Endothelial cell of umbilical vein (primary cell): ENCODE measurements around the gene RWDD2A. TPM values are rescaled to one million over a fixed set of nuclear protein-coding genes. Genes with fewer than 3 reads are reported as not detected.

Experiments
- BruUV-seq: library from RNA; stranded (reverse); fragments of 400-500 nt; replicated peaks from 2 replicates; lab custom pipeline; 2021; lab: Mats Ljungman, UMichigan
- CTCF ChIA-PET: fragments of 300-600, 350-600 bp; sonication (Branson Sonifier 250); formaldehyde crosslinking; loops from one replicate; lab custom pipeline; 2021; ENCODE audit warnings: antibody characterized with exemption, inconsistent platforms; lab: Charles Lee
- POLR2A ChIA-PET: fragments of 300-600, 350-600 bp; sonication (Branson Sonifier 250); formaldehyde crosslinking; loops from one replicate; lab custom pipeline; 2021; ENCODE audit warnings: antibody characterized with exemption, inconsistent platforms; lab: Charles Lee
- DNase-seq: peaks from one replicate; pipeline ENCODE4 v3.0.0-alpha.2; 2011; ENCODE audit warnings: low read depth, low spot score
- FAIRE-seq: peaks from 2 replicates; lab custom pipeline; 2011; peaks lifted over from hg19 to GRCh38; lab: Jason Lieb, UNC
- H2AFZ ChIP-seq: 2 replicates; pipeline ENCODE4 v1.6.0; 2012; ENCODE audit warnings: low read depth, low read length, control low read depth, inconsistent platforms
- H3K27ac ChIP-seq: 2 replicates; pipeline ENCODE4 v1.5.1; 2011; ENCODE audit warnings: low read depth, mild to moderate bottlenecking, control low read depth, low read length, moderate library complexity; ENCODE audit not compliant: insufficient read depth
- H3K27me3 ChIP-seq, 2 experiments: 2 replicates each; pipeline versions ENCODE4 v1.6.0 to v1.6.1; 2011; ENCODE audit warnings: low read length in 2 of 2, mixed read lengths in 1 of 2; ENCODE audit not compliant: control insufficient read depth in 2 of 2, insufficient read depth in 2 of 2
- H3K36me3 ChIP-seq, 2 experiments: 2 replicates in 1 of 2; 3 replicates in 1 of 2; pipeline ENCODE4 v1.5.1; 2011; ENCODE audit warnings: low read length in 2 of 2, mild to moderate bottlenecking in 1 of 2, moderate library complexity in 1 of 2; ENCODE audit not compliant: control insufficient read depth in 2 of 2, insufficient read depth in 2 of 2; ENCODE audit errors: extremely low read depth in 1 of 2
- H3K4me1 ChIP-seq: 3 replicates; pipeline ENCODE4 v1.5.1; 2011; ENCODE audit warnings: mild to moderate bottlenecking, low read length; ENCODE audit not compliant: control insufficient read depth, insufficient read depth; ENCODE audit errors: extremely low read depth
- H3K4me2 ChIP-seq: 2 replicates; pipeline ENCODE4 v1.6.1; 2011; ENCODE audit warnings: low read length, control low read depth, mixed read lengths; ENCODE audit not compliant: insufficient read depth
- H3K4me3 ChIP-seq, 3 experiments: fragments of 200-600 bp in 1 of 3; sonication (generic), shearing (Covaris generic) in 1 of 3; replicated peaks in 1 of 3; 2 replicates each; pipeline ENCODE4 v1.5.1; 2011 to 2016; ENCODE audit warnings: control low read depth in 3 of 3, low read length in 3 of 3, mild to moderate bottlenecking in 2 of 3, inconsistent platforms in 1 of 3, low read depth in 1 of 3, moderate library complexity in 1 of 3; ENCODE audit not compliant: insufficient read depth in 1 of 3
- H3K79me2 ChIP-seq: 2 replicates; pipeline ENCODE4 v1.6.0; 2012; ENCODE audit warnings: low read length, inconsistent platforms; ENCODE audit not compliant: control insufficient read depth, insufficient read depth
- H3K9ac ChIP-seq: replicated peaks from 2 replicates; pipeline ENCODE3; 2011; ENCODE audit warnings: low read length, control low read depth; ENCODE audit not compliant: insufficient read depth; ENCODE audit errors: extremely low read depth
- H3K9me1 ChIP-seq: replicated peaks from 3 replicates; pipeline ENCODE4 v1.6.0; 2011; ENCODE audit warnings: mild to moderate bottlenecking, low read length; ENCODE audit not compliant: control insufficient read depth, insufficient read depth; ENCODE audit errors: extremely low read depth
- H3K9me3 ChIP-seq: replicated peaks from 2 replicates; pipeline ENCODE4 v1.5.1; 2012; ENCODE audit warnings: low read length, inconsistent platforms; ENCODE audit not compliant: control insufficient read depth, insufficient read depth
- H4K20me1 ChIP-seq: replicated peaks from 2 replicates; pipeline ENCODE3; 2011; ENCODE audit warnings: mild to moderate bottlenecking, low read length; ENCODE audit not compliant: control insufficient read depth, insufficient read depth; ENCODE audit errors: extremely low read depth
- EZH2 ChIP-seq: IDR thresholded peaks from 2 replicates; pipeline ENCODE4 v1.6.1; 2012; ENCODE audit warnings: borderline replicate concordance, low read depth, mild to moderate bottlenecking, moderate library complexity, low read length, inconsistent platforms; ENCODE audit not compliant: severe bottlenecking
- FOS ChIP-seq: IDR thresholded peaks from 2 replicates; pipeline ENCODE4 v1.6.1; 2011; ENCODE audit warnings: mild to moderate bottlenecking, low read length, moderate library complexity, borderline replicate concordance; ENCODE audit not compliant: insufficient read depth
- GATA2 ChIP-seq: IDR thresholded peaks from 2 replicates; pipeline ENCODE4 v1.7.0; 2011; ENCODE audit warnings: low read depth, mild to moderate bottlenecking, moderate library complexity, mixed read lengths, low read length; ENCODE audit not compliant: insufficient read length, insufficient read depth
- JUN ChIP-seq: IDR thresholded peaks from 2 replicates; pipeline ENCODE4 v1.6.1; 2011; ENCODE audit warnings: borderline replicate concordance, low read depth; ENCODE audit not compliant: insufficient read length, insufficient read depth
- MYC ChIP-seq: IDR thresholded peaks from one replicate; pipeline ENCODE4 v1.6.1; 2011; ENCODE audit warnings: mild to moderate bottlenecking, low read depth, low read length
- POLR2A ChIP-seq: IDR thresholded peaks from 2 replicates; pipeline ENCODE4 v1.6.1; 2012; ENCODE audit warnings: low read depth, mild to moderate bottlenecking, control low read depth, low read length
- POLR2AphosphoS5 ChIP-seq: IDR thresholded peaks from 2 replicates; pipeline ENCODE4 v1.6.1; 2012; ENCODE audit warnings: low read depth, mild to moderate bottlenecking, control low read depth, low read length, moderate library complexity; ENCODE audit not compliant: insufficient read depth
- dilution Hi-C: fragments of 300-500 bp; cut with MboI; formaldehyde crosslinking; loops from one replicate; pipeline ENCODE4 v1.15.0; 2019; ENCODE audit warnings: low sequenced_read_pairs; ENCODE audit not compliant: extremely low pct_ligation_motif_present
- intact Hi-C: fragments of 100-400 bp; cut with micrococcal nuclease; formaldehyde crosslinking; loops from one replicate; pipeline ENCODE4 v1.10.0; 2022
- polyA plus RNA-seq, 4 experiments: library from polyadenylated mRNA; depleted of rRNA in 3 of 4; stranded (reverse) in 3 of 4; unstranded in 1 of 4; fragments of >200 nt; gene quantifications; 2 replicates each; pipeline versions ENCODE4 v1.2.1 to v1.2.3, GENCODE V29; 2011 to 2012; ENCODE audit warnings: missing spikeins in 1 of 4
- total RNA-seq: library from RNA; stranded (reverse); gene quantifications from 2 replicates; pipeline ENCODE4 v1.2.3, GENCODE V29; 2021
- TF ChIP-seq, protein P1 (sequence below): IDR thresholded peaks from 2 replicates; pipeline ENCODE4 v1.6.1; 2011; ENCODE audit not compliant: insufficient read depth, insufficient read length
- TF ChIP-seq, protein P2 (sequence below), 2 donors: IDR thresholded peaks; 1 replicate in 1 of 2; 2 replicates in 1 of 2; pipeline ENCODE4 v1.5.1; 2011; ENCODE audit warnings: low read length in 2 of 2, mild to moderate bottlenecking in 2 of 2, moderate library complexity in 2 of 2, control low read depth in 1 of 2, inconsistent platforms in 1 of 2, low read depth in 1 of 2; ENCODE audit not compliant: insufficient read depth in 1 of 2; ENCODE audit errors: extremely low read depth in 1 of 2

RWDD2A gene
- total and polyA plus RNA-seq, 2 donors (not counting 3 experiments of a cell fraction or from before 2014, with no cell fraction given) = 3.2 to 4.5 TPM

DNA sequence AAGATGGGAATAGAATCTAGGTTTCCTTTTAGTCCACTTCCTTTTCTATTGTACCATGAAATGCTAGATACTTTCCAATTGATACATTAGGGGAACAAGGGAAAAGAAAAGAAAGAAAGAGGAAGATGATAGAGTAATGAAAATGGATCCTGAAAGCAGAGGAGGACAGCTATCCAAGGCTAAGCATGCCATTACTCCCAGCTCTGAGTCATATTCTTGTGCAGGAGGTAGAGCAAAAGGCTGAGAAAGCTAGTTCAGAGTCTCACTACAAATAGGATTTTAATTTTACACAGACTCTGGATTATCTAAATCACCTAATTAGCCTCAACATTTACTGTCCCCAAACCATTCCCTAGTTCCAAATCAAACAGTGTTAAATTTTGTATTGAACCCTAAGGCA lies 23.6 kb downstream of the RWDD2A start:
- dilution Hi-C loops = loop anchor here (25.0 kb wide), 1 partner anchor 295 kb away; the partner anchor contains the start of gene PRSS35
- Histone ChIP-seq H3K36me3 (no peaks in the 10 kb centered on the region), H3K4me2 (no peak overlapping the region), H3K4me3 (no peak overlapping the region), H3K9ac (no peak overlapping the region), H3K79me2 (no peaks in the 10 kb centered on the region), H3K27ac (no peak overlapping the region), H2AFZ (no peak overlapping the region), H3K27me3 (no peaks in the 10 kb centered on the region), H4K20me1 (no peaks in the 10 kb centered on the region), H3K9me1 (no peaks in the 10 kb centered on the region), H3K4me1 (no peaks in the 10 kb centered on the region), H3K9me3 (no peaks in the 10 kb centered on the region)
- CTCF ChIA-PET = interaction anchor here (0.7 to 13.1 kb wide), 9 partner anchors 13 to 319 kb away, joined by 3 to 431 read pairs (median 16); partner anchors contain the start of genes DOP1A, PGM3, PRSS35 and RWDD2A
- BruUV-seq = no TSS peak
- no peak for TF ChIP-seq FOS
- TF ChIP-seq GATA2 = no peak
- no peak for TF ChIP-seq JUN
- no peak for TF ChIP-seq POLR2AphosphoS5
- TF ChIP-seq, protein P1, sequence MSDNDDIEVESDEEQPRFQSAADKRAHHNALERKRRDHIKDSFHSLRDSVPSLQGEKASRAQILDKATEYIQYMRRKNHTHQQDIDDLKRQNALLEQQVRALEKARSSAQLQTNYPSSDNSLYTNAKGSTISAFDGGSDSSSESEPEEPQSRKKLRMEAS = no peak
- no peak for TF ChIP-seq MYC
- TF ChIP-seq EZH2 = no peak
- TF ChIP-seq POLR2A = no peak
- TF ChIP-seq, protein P2, sequence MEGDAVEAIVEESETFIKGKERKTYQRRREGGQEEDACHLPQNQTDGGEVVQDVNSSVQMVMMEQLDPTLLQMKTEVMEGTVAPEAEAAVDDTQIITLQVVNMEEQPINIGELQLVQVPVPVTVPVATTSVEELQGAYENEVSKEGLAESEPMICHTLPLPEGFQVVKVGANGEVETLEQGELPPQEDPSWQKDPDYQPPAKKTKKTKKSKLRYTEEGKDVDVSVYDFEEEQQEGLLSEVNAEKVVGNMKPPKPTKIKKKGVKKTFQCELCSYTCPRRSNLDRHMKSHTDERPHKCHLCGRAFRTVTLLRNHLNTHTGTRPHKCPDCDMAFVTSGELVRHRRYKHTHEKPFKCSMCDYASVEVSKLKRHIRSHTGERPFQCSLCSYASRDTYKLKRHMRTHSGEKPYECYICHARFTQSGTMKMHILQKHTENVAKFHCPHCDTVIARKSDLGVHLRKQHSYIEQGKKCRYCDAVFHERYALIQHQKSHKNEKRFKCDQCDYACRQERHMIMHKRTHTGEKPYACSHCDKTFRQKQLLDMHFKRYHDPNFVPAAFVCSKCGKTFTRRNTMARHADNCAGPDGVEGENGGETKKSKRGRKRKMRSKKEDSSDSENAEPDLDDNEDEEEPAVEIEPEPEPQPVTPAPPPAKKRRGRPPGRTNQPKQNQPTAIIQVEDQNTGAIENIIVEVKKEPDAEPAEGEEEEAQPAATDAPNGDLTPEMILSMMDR (IDR thresholded peaks at IDR 0.05; ENCODE audit: extremely low read depth in 1 of 2, insufficient read depth in 1 of 2, low read depth in 1 of 2, low read length in 2 of 2) = no peak
- FAIRE-seq (no peak), DNase-seq (no peak)
- intact Hi-C loops = no loop called here
- POLR2A ChIA-PET = no interaction called here
